Uterus (tissue), 2 donors: ENCODE measurements around the gene TPO.

Experiments
- POLR2A ChIP-seq, 2 donors: fragments of 450-650 bp; IDR thresholded peaks; one replicate each; pipeline ENCODE4 v1.6.1; 2016; ENCODE audit warnings: antibody characterized with exemption in 2 of 2, mild to moderate bottlenecking in 1 of 2, moderate library complexity in 1 of 2
- TF ChIP-seq, protein P1 (sequence below), 4 experiments: fragments of 200-600 bp in 2 of 4; fragments of 450-650 bp in 2 of 4; sonication (generic) in 2 of 4; IDR thresholded peaks; one replicate each; pipeline ENCODE4 v1.5.1; 2016 to 2019; ENCODE audit warnings: antibody characterized with exemption in 4 of 4, mild to moderate bottlenecking in 2 of 4, moderate library complexity in 1 of 4

DNA sequence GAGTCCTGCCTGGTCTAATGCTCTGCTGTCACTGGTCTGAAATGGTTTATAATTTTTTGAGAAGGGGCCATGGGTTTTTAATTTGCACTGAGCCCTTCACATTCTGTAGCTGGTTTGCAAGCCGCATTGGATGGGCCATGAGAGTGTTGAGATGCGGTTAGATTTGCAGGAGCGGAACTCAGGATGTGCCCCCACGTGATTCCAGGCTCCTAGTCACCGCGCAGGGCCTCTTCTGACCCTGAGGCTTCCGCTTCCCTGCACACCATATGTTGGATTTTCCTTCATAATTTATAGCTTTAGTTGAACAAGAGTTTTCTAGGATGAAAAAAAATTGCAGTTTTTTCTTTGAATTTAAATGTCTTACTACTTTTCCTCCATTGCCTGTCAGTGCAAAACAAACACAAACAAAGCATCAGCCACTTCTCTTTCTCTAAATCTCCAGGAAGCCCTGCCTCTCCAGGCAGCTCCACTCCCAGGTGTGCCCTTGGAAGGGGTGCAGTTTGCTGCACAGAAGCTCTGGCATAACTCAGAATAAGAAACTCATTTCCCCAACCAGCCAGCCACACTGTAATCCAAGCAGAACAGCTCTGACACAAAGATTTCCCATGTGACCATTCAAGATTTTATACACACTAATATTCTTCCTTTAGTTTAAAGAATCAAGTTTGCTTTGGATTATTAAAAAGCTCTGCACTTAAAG is 18.4 kb upstream of the TPO start:
- TF ChIP-seq, protein P1, sequence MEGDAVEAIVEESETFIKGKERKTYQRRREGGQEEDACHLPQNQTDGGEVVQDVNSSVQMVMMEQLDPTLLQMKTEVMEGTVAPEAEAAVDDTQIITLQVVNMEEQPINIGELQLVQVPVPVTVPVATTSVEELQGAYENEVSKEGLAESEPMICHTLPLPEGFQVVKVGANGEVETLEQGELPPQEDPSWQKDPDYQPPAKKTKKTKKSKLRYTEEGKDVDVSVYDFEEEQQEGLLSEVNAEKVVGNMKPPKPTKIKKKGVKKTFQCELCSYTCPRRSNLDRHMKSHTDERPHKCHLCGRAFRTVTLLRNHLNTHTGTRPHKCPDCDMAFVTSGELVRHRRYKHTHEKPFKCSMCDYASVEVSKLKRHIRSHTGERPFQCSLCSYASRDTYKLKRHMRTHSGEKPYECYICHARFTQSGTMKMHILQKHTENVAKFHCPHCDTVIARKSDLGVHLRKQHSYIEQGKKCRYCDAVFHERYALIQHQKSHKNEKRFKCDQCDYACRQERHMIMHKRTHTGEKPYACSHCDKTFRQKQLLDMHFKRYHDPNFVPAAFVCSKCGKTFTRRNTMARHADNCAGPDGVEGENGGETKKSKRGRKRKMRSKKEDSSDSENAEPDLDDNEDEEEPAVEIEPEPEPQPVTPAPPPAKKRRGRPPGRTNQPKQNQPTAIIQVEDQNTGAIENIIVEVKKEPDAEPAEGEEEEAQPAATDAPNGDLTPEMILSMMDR (IDR thresholded peaks at IDR 0.05), result no peak
- TF ChIP-seq POLR2A (IDR thresholded peaks at IDR 0.05), result no peak
